Measurements from ENCODE around the gene KDM5B.

The KDM5B gene

DNA sequence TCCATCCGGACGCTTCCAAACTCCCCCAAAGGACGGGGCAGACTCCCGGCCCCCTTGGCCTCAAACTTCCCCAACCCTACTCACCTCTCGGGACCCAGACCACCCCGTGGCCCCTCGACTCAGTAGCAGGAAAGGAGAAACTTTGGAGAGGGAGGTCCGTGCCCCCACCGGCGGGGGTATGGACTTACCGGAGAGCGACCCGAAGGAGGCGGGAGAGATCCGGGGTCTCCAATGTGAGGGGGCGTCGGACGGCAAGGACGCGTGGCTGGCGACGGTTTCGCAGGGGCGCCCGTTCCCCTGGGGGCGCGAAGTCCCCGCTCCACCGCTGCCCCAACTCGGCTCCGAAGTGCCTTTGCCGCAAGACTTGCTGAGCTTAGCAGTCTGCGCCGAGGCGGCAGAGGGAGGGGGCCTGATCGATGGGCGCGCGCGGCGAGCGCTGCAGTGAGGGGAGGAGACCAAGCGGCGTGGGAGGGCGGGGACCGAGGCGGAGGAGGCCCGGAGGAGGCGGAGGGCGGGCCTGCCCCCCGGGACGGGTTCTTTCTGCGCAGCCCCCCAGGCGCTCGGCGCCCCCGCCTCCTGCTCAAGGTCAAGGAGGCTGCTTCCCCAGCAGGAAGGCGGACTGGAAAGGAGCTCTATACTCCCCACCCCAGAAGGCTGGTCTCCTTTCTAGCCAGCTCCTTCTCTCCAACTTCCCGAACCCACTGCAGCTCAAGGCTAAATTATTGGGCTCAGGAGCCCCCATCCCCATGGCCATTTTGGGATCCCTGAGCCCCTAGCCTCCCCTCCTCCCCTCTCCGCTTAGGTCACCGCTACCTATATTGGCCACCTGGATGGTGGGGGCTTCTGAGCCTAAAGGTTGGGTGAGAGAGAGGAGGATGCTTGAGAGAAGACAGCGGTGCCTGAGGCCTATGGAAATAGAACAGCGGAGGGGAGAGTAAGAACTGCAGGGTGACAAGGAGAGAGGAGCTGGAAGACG, 97.9 kb downstream of the KDM5B start, which contains the start of gene SYT2:
TSS of gene SYT2 (minus strand) at position 385 of the 976 bp plus-strand sequence. CDS start 104,682 bp downstream, outside the sequence.
- DNase-seq, result peak; percentile 4

DNA sequence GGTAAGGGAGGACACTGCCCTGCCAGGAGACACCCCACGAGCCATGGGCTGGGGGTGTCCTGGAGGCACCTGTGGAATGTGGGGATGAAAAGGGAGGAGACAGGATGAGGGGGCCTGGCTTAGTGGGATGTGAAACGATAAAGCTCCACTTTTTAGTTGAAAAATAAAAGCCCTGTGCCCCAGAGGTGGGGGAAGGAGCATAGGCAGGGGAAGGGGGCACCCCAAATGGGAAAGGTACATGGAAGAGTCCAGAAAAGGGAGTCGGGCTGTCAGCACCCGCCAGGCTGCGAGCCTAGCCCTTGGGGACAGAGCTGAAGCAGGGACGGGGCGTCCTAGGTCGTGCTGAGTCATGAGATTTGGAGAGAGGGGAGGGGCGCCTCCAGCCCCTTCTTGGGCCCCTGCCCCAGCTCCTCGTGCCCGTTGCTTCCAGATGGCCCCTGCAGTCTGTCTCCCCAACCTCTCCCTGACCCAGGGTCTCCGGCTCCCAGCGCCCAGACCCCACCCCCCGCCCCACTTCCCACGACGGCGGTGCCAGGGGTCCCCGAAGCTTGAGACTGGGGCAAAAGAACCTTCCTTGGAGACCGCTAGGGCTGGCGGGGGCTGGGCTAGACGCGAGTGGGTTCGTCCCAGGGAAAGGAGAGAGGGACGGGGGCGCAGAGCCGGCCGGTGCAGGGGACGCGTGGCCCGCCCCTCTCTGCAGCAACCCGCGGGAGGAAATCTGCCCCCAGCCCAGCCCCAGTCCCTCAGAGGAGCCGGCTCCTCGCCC, 98.8 kb downstream of the KDM5B start:
- DNase-seq, result no peak

DNA sequence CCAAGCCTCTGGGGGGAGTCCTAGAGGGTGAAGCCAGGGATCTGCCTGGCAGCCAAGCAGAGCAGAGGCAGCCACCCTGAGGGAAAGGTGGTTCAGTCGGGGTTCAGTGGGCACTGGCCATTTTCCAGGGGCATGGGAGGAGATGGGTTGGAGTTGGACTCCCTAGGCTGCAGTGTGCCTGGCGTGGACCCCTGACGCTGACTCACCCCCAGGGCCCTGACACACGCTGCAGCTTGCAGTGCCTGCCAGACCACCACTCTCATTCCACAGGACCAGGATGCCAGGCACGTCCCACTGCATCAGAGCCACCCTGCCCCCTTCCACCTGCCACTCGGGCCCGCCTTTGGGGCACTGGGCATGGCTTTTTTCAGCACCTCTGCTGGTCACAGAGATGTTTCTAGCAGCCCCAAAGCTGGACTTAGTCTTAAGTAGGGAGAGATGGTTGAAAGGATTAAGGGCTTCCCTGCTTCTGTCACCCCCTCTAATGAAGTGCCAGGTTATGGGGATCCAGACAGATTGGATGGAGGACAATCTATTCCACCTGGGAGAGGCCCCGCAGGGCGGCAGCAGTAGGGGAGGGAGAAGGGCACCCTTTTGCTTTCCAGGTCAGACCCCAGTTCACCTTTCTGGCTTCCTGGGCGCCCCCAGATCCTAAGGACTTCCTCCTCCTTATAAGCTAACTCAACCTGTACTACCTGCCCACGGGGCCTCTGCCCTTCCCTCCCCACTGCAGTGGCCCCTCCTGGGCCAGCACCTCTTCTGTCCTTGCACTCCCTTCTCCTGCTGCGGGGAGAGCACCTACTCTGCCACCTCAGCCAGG, 99.6 kb downstream of the KDM5B start:
- no peak for DNase-seq

GRCh38 chr1:202706851-202707250, 101.4 kb downstream of the KDM5B start:
- no peak for DNase-seq

- no peak for DNase-seq
These were observed 103.6 kb downstream of the KDM5B start for GRCh38 chr1:202704601-202705000.

- DNase-seq, result no peak
These were observed 105.0 kb downstream of the KDM5B start for GRCh38 chr1:202703191-202703590.

GRCh38 chr1:202702088-202702487, 106.1 kb downstream of the KDM5B start:
- no peak for DNase-seq

DNA sequence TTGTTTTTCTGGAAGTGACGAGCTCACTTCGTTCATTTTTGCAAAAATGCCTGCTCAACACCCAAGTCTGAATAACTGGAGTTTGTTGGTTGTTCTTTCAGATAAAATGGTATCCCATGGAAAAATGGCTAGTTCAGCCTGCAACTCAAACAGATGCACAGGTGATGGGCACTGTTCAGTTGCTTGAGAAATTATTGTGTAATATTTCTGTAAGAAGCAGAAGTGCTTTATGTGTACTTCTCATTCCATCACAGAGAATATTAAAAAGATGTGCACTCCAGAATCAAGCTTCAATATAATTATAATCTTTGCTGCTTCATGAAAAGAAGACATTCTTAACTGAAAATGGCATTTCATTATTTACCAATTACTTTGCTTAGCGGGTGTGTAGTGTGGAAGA, 107.0 kb downstream of the KDM5B start:
- DNase-seq, result no peak

DNA sequence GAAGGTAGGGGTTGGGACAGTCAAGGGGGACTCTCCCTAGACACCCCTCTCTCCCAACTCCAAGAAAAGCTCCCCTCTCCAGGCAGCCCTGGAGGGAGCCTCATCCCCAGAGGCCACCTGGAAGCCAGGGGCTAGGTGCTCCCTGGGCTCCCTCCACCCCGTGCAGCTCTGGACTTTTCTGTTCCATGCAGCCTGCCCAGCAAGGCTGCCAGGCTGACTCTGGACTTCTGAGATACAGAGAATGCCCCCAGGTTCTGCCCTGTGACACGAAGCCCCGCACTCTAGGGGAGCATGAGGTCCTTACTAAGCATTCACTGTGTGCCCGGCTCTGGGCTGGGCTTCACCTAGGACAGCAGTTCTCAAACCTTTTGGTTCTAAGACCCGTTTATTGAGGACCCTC, 108.2 kb downstream of the KDM5B start:
- DNase-seq, result no peak

- DNase-seq, result no peak
These were observed 109.9 kb downstream of the KDM5B start for GRCh38 chr1:202698276-202698675.

DNA sequence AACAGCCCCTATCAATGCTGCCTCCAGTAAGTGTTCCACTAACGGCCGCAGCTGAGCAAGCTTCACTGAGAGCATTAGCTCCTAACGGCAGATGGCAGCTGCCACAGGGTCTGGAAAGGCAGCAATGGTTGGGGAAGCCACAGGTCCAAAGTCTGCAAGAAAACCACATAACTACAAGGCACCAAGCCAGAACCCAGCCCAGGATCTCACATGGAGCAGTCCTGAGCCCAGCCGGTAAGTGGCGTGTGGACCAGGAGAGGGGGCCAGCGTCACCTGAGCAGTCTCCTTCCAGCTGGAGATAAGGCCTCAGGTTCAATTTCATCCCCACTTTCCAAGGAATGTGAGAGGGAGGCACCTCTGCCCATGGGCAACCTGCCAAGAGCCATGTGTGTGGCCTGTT, 111.2 kb downstream of the KDM5B start:
- no peak for DNase-seq

DNA sequence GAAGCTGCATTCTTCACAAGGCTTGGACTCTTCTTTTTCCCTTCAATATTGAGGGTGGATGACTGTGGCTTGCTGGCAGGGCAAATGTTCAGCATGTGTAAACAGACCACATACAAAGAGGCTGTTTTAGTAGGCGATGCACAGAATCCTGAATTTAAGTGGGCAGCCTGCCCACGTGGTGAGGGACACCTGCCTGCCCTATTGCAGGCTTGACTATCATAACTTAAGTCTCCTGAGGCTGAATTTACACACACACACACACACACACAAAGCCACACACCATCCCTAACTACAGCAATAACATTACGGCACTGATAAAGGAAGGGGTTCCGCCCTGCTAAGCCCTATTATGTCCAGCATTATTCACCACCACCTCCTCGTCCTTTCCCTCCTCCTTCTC, 113.9 kb downstream of the KDM5B start:
- no peak for DNase-seq

DNA sequence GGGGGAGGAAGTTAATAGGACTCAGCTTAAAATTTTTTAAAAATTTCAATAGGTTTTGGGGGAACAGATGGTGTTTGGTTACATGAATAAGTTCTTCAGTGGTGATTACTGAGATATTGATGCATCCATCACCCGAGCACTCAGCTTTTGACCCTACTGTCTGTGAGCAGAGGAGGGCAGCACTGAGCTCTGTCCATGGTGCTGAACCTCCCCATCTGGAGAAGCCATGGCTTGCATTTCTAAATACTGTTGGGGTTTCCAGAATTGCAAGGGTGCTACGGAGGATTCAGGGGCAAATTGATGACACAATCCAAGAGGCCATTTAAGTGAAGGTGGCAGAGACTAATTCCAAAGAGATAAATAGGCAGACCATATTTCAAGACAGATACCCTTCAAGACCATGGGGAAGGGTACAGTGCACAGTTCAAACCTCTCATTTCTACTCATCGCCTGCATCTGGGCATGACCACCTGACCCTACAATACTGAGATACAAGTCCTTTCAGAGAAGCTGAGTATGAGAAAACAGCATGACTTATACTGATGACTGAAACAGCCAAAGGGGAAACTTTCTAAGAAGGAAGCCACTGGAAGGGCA, 115.2 kb downstream of the KDM5B start:
- DNase-seq, result peak; percentile 56

- DNase-seq, result no peak
These were observed 116.4 kb downstream of the KDM5B start for GRCh38 chr1:202691816-202692215.

- DNase-seq, result no peak
These were observed 118.5 kb downstream of the KDM5B start for GRCh38 chr1:202689493-202690342.

DNA sequence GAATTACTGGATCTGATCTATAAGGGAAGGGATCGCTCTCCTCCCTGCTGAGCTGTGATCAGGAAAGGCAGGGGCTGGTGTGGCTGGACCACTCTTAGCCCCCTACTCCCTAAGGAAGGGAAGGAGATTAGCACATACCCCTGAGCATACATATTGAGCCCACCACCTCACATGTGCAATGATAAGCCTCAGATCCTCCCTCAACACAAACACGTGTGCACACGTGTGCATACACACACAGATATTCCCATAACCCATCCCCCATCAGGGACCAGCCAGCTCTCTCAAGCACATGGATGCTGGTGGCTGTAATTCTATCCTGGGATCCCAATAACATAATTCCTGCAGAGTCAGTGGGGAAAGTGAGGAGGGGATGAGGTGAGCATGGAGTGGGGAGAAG, 119.1 kb downstream of the KDM5B start:
- DNase-seq, result no peak

DNA sequence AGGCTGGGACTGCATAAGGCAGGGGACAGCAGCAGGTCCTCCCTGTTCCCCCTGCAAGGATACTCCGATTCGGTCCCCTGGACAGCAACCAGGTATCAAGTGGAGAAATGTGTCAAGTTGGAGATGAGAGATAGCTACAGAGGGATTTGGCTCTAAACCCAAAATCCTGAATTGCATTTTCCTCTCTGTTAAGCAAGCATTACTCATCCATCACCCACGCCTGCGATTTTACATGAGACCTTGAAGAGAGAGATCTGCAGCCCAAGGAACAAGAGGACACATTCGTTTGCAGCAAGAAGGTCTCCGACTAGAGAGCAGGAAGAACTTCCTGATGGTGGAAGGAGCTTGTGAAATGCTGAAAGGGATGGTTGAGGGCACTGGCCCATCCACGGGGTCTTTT, 119.8 kb downstream of the KDM5B start:
- no peak for DNase-seq

- DNase-seq, result no peak
These were observed 120.4 kb downstream of the KDM5B start for GRCh38 chr1:202687798-202688197.

DNA sequence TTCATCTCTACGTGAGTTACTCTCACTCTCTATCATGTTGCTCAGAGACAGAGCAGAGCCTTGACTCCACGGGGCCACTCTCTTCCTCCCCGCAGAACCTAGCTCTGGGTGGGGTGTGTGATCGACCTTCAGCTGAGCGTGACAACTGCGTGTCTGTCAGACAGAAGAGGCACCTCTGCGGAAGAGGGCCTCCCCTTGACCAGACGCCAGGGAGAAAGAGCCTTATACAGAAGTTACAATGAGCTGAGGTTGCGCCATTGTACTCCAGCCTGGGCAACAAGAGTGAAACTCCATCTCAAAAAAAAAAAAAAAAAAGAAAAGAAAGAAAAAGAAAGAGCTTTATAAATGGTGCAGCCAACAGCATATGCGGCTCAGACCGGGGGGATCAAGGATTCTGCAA, 120.9 kb downstream of the KDM5B start:
- DNase-seq, result no peak

GRCh38 chr1:202685641-202686040, 122.6 kb downstream of the KDM5B start:
- no peak for DNase-seq

GRCh38 chr1:202684716-202685115, 123.5 kb downstream of the KDM5B start:
- DNase-seq, result no peak

GRCh38 chr1:202683029-202683428, 125.2 kb downstream of the KDM5B start:
- DNase-seq, result no peak
